ENCODE data around the gene PNMA6E. TPM values are rescaled to one million over a fixed set of nuclear protein-coding genes. Genes with fewer than 3 reads are reported as not detected.

PNMA6E gene
- total RNA-seq, 1 donor from 2014 or later, result not detected

- Mint-ChIP-seq H3K27me3 (ENCODE audit: unreplicated experiment) (peaks cover 2% of the 10 kb centered on the region), H3K4me1 (ENCODE audit: low read depth, unreplicated experiment) (no peaks in the 10 kb centered on the region), H3K4me3 (ENCODE audit: unreplicated experiment) (no peak overlapping the region), H3K27ac (ENCODE audit: unreplicated experiment) (no peak overlapping the region), H3K36me3 (ENCODE audit: unreplicated experiment) (no peaks in the 10 kb centered on the region), H3K9me3 (ENCODE audit: unreplicated experiment) (peaks cover 1% of the 10 kb centered on the region)
- DNase-seq, result no peak
- TF ChIP-seq CTCF (IDR thresholded peaks at IDR 0.05; ENCODE audit: partially characterized antibody, unreplicated experiment), result no peak
Observed at GRCh38 chrX:153412746-153413720, 11.9 kb upstream of the PNMA6E start.

GRCh38 chrX:153411988-153412574 is 10.9 kb upstream of the PNMA6E start:
- Mint-ChIP-seq H3K4me3 (ENCODE audit: unreplicated experiment) (no peak overlapping the region), H3K9me3 (ENCODE audit: unreplicated experiment) (peaks cover 1% of the 10 kb centered on the region), H3K27ac (ENCODE audit: unreplicated experiment) (no peak overlapping the region), H3K36me3 (ENCODE audit: unreplicated experiment) (no peaks in the 10 kb centered on the region), H3K4me1 (ENCODE audit: low read depth, unreplicated experiment) (no peaks in the 10 kb centered on the region), H3K27me3 (ENCODE audit: unreplicated experiment) (peaks cover 2% of the 10 kb centered on the region)
- TF ChIP-seq CTCF (IDR thresholded peaks at IDR 0.05; ENCODE audit: partially characterized antibody, unreplicated experiment), result no peak
- DNase-seq, result no peak

GRCh38 chrX:153411255-153411987 is 10.3 kb upstream of the PNMA6E start, which contains the start of gene ZFP92:
Gene ZFP92 (plus strand): TSS chrX:153411472. CDS start chrX:153418323, 6,851 bp downstream.
- no peak for DNase-seq
- Mint-ChIP-seq H3K4me3 (ENCODE audit: unreplicated experiment) (peak within 1 kb of the TSS; percentile 52), H3K9me3 (ENCODE audit: unreplicated experiment) (peaks cover 1% of the 10 kb centered on the region), H3K27ac (ENCODE audit: unreplicated experiment) (no peak within 1 kb of the TSS), H3K36me3 (ENCODE audit: unreplicated experiment) (no peaks in the 10 kb centered on the region), H3K4me1 (ENCODE audit: low read depth, unreplicated experiment) (no peaks in the 10 kb centered on the region), H3K27me3 (ENCODE audit: unreplicated experiment) (peaks cover 2% of the 10 kb centered on the region)
- no peak for TF ChIP-seq CTCF (IDR thresholded peaks at IDR 0.05; ENCODE audit: partially characterized antibody, unreplicated experiment)

- Mint-ChIP-seq H3K36me3 (ENCODE audit: unreplicated experiment) (no peaks in the 10 kb centered on the region), H3K4me1 (ENCODE audit: low read depth, unreplicated experiment) (no peaks in the 10 kb centered on the region), H3K9me3 (ENCODE audit: unreplicated experiment) (peaks cover 1% of the 10 kb centered on the region), H3K4me3 (ENCODE audit: unreplicated experiment) (peak overlapping the region; percentile 52), H3K27ac (ENCODE audit: unreplicated experiment) (no peak overlapping the region), H3K27me3 (ENCODE audit: unreplicated experiment) (peaks cover 2% of the 10 kb centered on the region)
- no peak for TF ChIP-seq CTCF (IDR thresholded peaks at IDR 0.05; ENCODE audit: partially characterized antibody, unreplicated experiment)
- DNase-seq, result no peak
Observed at GRCh38 chrX:153410888-153411254, 9.7 kb upstream of the PNMA6E start.
